ENCODE data around the gene SLC35C1. TPM values are rescaled to one million over a fixed set of nuclear protein-coding genes. Genes with fewer than 3 reads are reported as not detected.
A peak's percentile ranks its signal among the peaks of the same experiment; 100 is the strongest.

The SLC35C1 gene
- total and polyA plus RNA-seq, 4 donors: 6.5 to 11.8 (median 10.5) TPM

- DNase-seq: no peak
- Histone ChIP-seq H3K36me3 (ENCODE audit: control insufficient read depth in 1 of 2, insufficient read depth in 2 of 2, low read length in 1 of 2) (peaks cover 0 to 3% of the 10 kb centered on the region in 2 donors), H3K4me1 (ENCODE audit: control insufficient read depth in 1 of 2, insufficient read depth in 2 of 2, low read length in 2 of 2) (peaks cover 4 to 12% of the 10 kb centered on the region in 2 donors), H3K9me3 (ENCODE audit: control insufficient read depth, low read length) (no peaks in the 10 kb centered on the region), H3K4me3 (ENCODE audit: low read length in 2 of 2) (no peak overlapping the region), H3K27ac (ENCODE audit: low read depth in 1 of 2, low read length in 2 of 2) (no peak overlapping the region), H3K27me3 (ENCODE audit: control insufficient read depth in 1 of 2, insufficient read depth in 2 of 2, low read length in 1 of 2) (no peaks in the 10 kb centered on the region)
- no peak for ATAC-seq (ENCODE audit: low FRiP score)
- WGBS, 2 donors: 23 to 33% methylated on average over 4 of the region's 4 CpGs
- intact Hi-C loops (cut with DNase I): no loop called here
These were observed 47.2 kb downstream of the SLC35C1 start for GRCh38 chr11:45852018-45852711.

- WGBS, 2 donors: 6 to 9% methylated on average over 1 of the region's 1 CpG
- Histone ChIP-seq H3K27me3 (ENCODE audit: control insufficient read depth in 1 of 2, insufficient read depth in 2 of 2, low read length in 1 of 2) (no peaks in the 10 kb centered on the region), H3K4me3 (ENCODE audit: low read length in 2 of 2) (no peak overlapping the region), H3K9me3 (ENCODE audit: control insufficient read depth, low read length) (no peaks in the 10 kb centered on the region), H3K27ac (ENCODE audit: low read depth in 1 of 2, low read length in 2 of 2) (no peak overlapping the region), H3K4me1 (ENCODE audit: control insufficient read depth in 1 of 2, insufficient read depth in 2 of 2, low read length in 2 of 2) (peaks cover 4 to 12% of the 10 kb centered on the region in 2 donors), H3K36me3 (ENCODE audit: control insufficient read depth in 1 of 2, insufficient read depth in 2 of 2, low read length in 1 of 2) (peaks cover 0 to 3% of the 10 kb centered on the region in 2 donors)
- DNase-seq (no peak), ATAC-seq (ENCODE audit: low FRiP score) (no peak)
- intact Hi-C loops (cut with DNase I): no loop called here
These were observed 47.8 kb downstream of the SLC35C1 start for GRCh38 chr11:45852712-45853101.

- H3K9me3 ChIP-seq (ENCODE audit: control insufficient read depth, low read length): no peaks in the 10 kb centered on the region
- intact Hi-C loops (cut with DNase I): no loop called here
- 43 to 44% methylated on average over 7 of the region's 7 CpGs for WGBS, 2 donors
- H3K27ac ChIP-seq (ENCODE audit: low read depth in 1 of 2, low read length in 2 of 2): no peak overlapping the region
- no peak overlapping the region for H3K4me3 ChIP-seq (ENCODE audit: low read length in 2 of 2)
- H3K27me3 ChIP-seq (ENCODE audit: control insufficient read depth in 1 of 2, insufficient read depth in 2 of 2, low read length in 1 of 2): no peaks in the 10 kb centered on the region
- ATAC-seq (ENCODE audit: low FRiP score): no peak
- no peak for DNase-seq
- peaks cover 0 to 3% of the 10 kb centered on the region in 2 donors for H3K36me3 ChIP-seq (ENCODE audit: control insufficient read depth in 1 of 2, insufficient read depth in 2 of 2, low read length in 1 of 2)
- peaks cover 2 to 12% of the 10 kb centered on the region in 2 donors for H3K4me1 ChIP-seq (ENCODE audit: control insufficient read depth in 1 of 2, insufficient read depth in 2 of 2, low read length in 2 of 2)
These were observed 48.6 kb downstream of the SLC35C1 start for GRCh38 chr11:45853332-45854219.

- Histone ChIP-seq H3K9me3 (ENCODE audit: control insufficient read depth, low read length) (no peaks in the 10 kb centered on the region), H3K27me3 (ENCODE audit: control insufficient read depth in 1 of 2, insufficient read depth in 2 of 2, low read length in 1 of 2) (no peaks in the 10 kb centered on the region), H3K27ac (ENCODE audit: low read depth in 1 of 2, low read length in 2 of 2) (peak overlapping the region; percentile 33 to 80), H3K4me3 (ENCODE audit: low read length in 2 of 2) (no peak overlapping the region), H3K36me3 (ENCODE audit: control insufficient read depth in 1 of 2, insufficient read depth in 2 of 2, low read length in 1 of 2) (peaks cover 0 to 3% of the 10 kb centered on the region in 2 donors), H3K4me1 (ENCODE audit: control insufficient read depth in 1 of 2, insufficient read depth in 2 of 2, low read length in 2 of 2) (peaks cover 0 to 9% of the 10 kb centered on the region in 2 donors)
- ATAC-seq (ENCODE audit: low FRiP score) (no peak), DNase-seq (no peak)
- WGBS, 2 donors: 31 to 38% methylated on average over 5 of the region's 5 CpGs
- intact Hi-C loops (cut with DNase I): no loop called here
These were observed 50.4 kb downstream of the SLC35C1 start for GRCh38 chr11:45855308-45855707.

GRCh38 chr11:45856044-45856468 lies 51.1 kb downstream of the SLC35C1 start:
- H3K4me3 ChIP-seq (ENCODE audit: low read length in 2 of 2): no peak overlapping the region
- H3K36me3 ChIP-seq (ENCODE audit: control insufficient read depth in 1 of 2, insufficient read depth in 2 of 2, low read length in 1 of 2): peaks cover 0 to 3% of the 10 kb centered on the region in 2 donors
- H3K4me1 ChIP-seq (ENCODE audit: control insufficient read depth in 1 of 2, insufficient read depth in 2 of 2, low read length in 2 of 2): peaks cover 0 to 6% of the 10 kb centered on the region in 2 donors
- no peaks in the 10 kb centered on the region for H3K9me3 ChIP-seq (ENCODE audit: control insufficient read depth, low read length)
- no peaks in the 10 kb centered on the region for H3K27me3 ChIP-seq (ENCODE audit: control insufficient read depth in 1 of 2, insufficient read depth in 2 of 2, low read length in 1 of 2)
- WGBS, 2 donors: 3 to 10% methylated on average over 6 of the region's 6 CpGs
- ATAC-seq (ENCODE audit: low FRiP score) (peak; percentile 69), DNase-seq (no peak)
- peak overlapping the region; percentile 33 to 80 for H3K27ac ChIP-seq (ENCODE audit: low read depth in 1 of 2, low read length in 2 of 2)
- intact Hi-C loops (cut with DNase I): no loop called here

- ATAC-seq (ENCODE audit: low FRiP score): peak; percentile 63
- H3K4me1 ChIP-seq (ENCODE audit: control insufficient read depth in 1 of 2, insufficient read depth in 2 of 2, low read length in 2 of 2): no peaks in the 10 kb centered on the region
- intact Hi-C loops (cut with DNase I): no loop called here
- H3K27me3 ChIP-seq (ENCODE audit: control insufficient read depth in 1 of 2, insufficient read depth in 2 of 2, low read length in 1 of 2): no peaks in the 10 kb centered on the region
- H3K4me3 ChIP-seq (ENCODE audit: low read length in 2 of 2): no peak overlapping the region
- peak in 1 of 2 donors; percentile 78 for DNase-seq
- H3K27ac ChIP-seq (ENCODE audit: low read depth in 1 of 2, low read length in 2 of 2): peak overlapping the region in 1 of 2 donors; percentile 79
- H3K9me3 ChIP-seq (ENCODE audit: control insufficient read depth, low read length): no peaks in the 10 kb centered on the region
- WGBS, 2 donors: 2 to 4% methylated on average over 2 of the region's 2 CpGs
- peaks cover 3 to 9% of the 10 kb centered on the region in 2 donors for H3K36me3 ChIP-seq (ENCODE audit: control insufficient read depth in 1 of 2, insufficient read depth in 2 of 2, low read length in 1 of 2)
These were observed 53.1 kb downstream of the SLC35C1 start for GRCh38 chr11:45857961-45858474.

GRCh38 chr11:45858751-45859398 lies 53.9 kb downstream of the SLC35C1 start:
- intact Hi-C loops (cut with DNase I): no loop called here
- DNase-seq (no peak), ATAC-seq (ENCODE audit: low FRiP score) (no peak)
- Histone ChIP-seq H3K4me3 (ENCODE audit: low read length in 2 of 2) (no peak overlapping the region), H3K27me3 (ENCODE audit: control insufficient read depth in 1 of 2, insufficient read depth in 2 of 2, low read length in 1 of 2) (no peaks in the 10 kb centered on the region), H3K9me3 (ENCODE audit: control insufficient read depth, low read length) (no peaks in the 10 kb centered on the region), H3K4me1 (ENCODE audit: control insufficient read depth in 1 of 2, insufficient read depth in 2 of 2, low read length in 2 of 2) (no peaks in the 10 kb centered on the region), H3K27ac (ENCODE audit: low read depth in 1 of 2, low read length in 2 of 2) (peak overlapping the region in 1 of 2 donors; percentile 52), H3K36me3 (ENCODE audit: control insufficient read depth in 1 of 2, insufficient read depth in 2 of 2, low read length in 1 of 2) (peaks cover 3 to 9% of the 10 kb centered on the region in 2 donors)
- 76 to 80% methylated on average over 5 of the region's 5 CpGs for WGBS, 2 donors

GRCh38 chr11:45859661-45860140 lies 54.8 kb downstream of the SLC35C1 start:
- intact Hi-C loops (cut with DNase I): no loop called here
- WGBS, 2 donors: 1 to 7% methylated on average over 12 of the region's 12 CpGs
- DNase-seq (peak; percentile 92 to 97), ATAC-seq (ENCODE audit: low FRiP score) (peak; percentile 89)
- Histone ChIP-seq H3K9me3 (ENCODE audit: control insufficient read depth, low read length) (no peaks in the 10 kb centered on the region), H3K27ac (ENCODE audit: low read depth in 1 of 2, low read length in 2 of 2) (peak overlapping the region in 1 of 2 donors; percentile 52), H3K36me3 (ENCODE audit: control insufficient read depth in 1 of 2, insufficient read depth in 2 of 2, low read length in 1 of 2) (peaks cover 3 to 9% of the 10 kb centered on the region in 2 donors), H3K4me3 (ENCODE audit: low read length in 2 of 2) (no peak overlapping the region), H3K27me3 (ENCODE audit: control insufficient read depth in 1 of 2, insufficient read depth in 2 of 2, low read length in 1 of 2) (no peaks in the 10 kb centered on the region), H3K4me1 (ENCODE audit: control insufficient read depth in 1 of 2, insufficient read depth in 2 of 2, low read length in 2 of 2) (no peaks in the 10 kb centered on the region)
